AG20443 (cell line): ENCODE results near the gene FAM107B.
"Not testable (repeated sequence)": the region's sequence is repeated elsewhere in the genome, so short reads cannot be mapped to it uniquely, and the experiment has no call there.

Source experiments
- DNase-seq: peaks from one replicate; pipeline ENCODE4 v3.0.0; 2012; ENCODE audit warnings: low spot score, mixed read lengths

Gene FAM107B

GRCh38 chr10:14774797-14775196 is at the start of gene FAM107B:
Gene FAM107B (minus strand): TSS chr10:14774897. CDS start chr10:14774663, 234 bp downstream.
- DNase-seq, result no peak

GRCh38 chr10:14823966-14824365 is 49.3 kb upstream of the FAM107B start:
- no peak for DNase-seq

- DNase-seq, result peak; percentile 69
Measured at GRCh38 chr10:14822879-14823755, 48.4 kb upstream of the FAM107B start.

- no peak for DNase-seq
Measured at GRCh38 chr10:14821635-14822375, 47.1 kb upstream of the FAM107B start.

GRCh38 chr10:14820775-14821154 is 46.1 kb upstream of the FAM107B start:
- DNase-seq, result no peak

- DNase-seq, result peak; percentile 82
Measured at GRCh38 chr10:14820010-14820774, 45.5 kb upstream of the FAM107B start.

- not testable (repeated sequence) for DNase-seq
Measured at GRCh38 chr10:14816717-14817116, 42.0 kb upstream of the FAM107B start.

- DNase-seq, result no peak
Measured at GRCh38 chr10:14815681-14816080, 41.0 kb upstream of the FAM107B start.

- no peak for DNase-seq
Measured at GRCh38 chr10:14812271-14812670, 37.6 kb upstream of the FAM107B start.

- DNase-seq, result no peak
Measured at GRCh38 chr10:14810969-14811953, 36.6 kb upstream of the FAM107B start.

GRCh38 chr10:14806318-14806717 is 31.6 kb upstream of the FAM107B start:
- DNase-seq, result no peak

GRCh38 chr10:14803827-14804226 is 29.1 kb upstream of the FAM107B start:
- DNase-seq, result no peak

- peak; percentile 26 for DNase-seq
Measured at GRCh38 chr10:14801723-14802122, 27.0 kb upstream of the FAM107B start.

- no peak for DNase-seq
Measured at GRCh38 chr10:14800397-14800796, 25.7 kb upstream of the FAM107B start.

GRCh38 chr10:14798636-14799035 is 23.9 kb upstream of the FAM107B start:
- DNase-seq, result no peak

- no peak for DNase-seq
Measured at GRCh38 chr10:14787938-14788337, 13.2 kb upstream of the FAM107B start.

- no peak for DNase-seq
Measured at GRCh38 chr10:14784459-14785055, 9.9 kb upstream of the FAM107B start.

- DNase-seq, result no peak
Measured at GRCh38 chr10:14782691-14783363, 8.1 kb upstream of the FAM107B start.

- DNase-seq, result no peak
Measured at GRCh38 chr10:14781763-14782162, 7.1 kb upstream of the FAM107B start.

GRCh38 chr10:14779001-14779651 is 4.4 kb upstream of the FAM107B start:
- DNase-seq, result peak; percentile 52
